Measurements from ENCODE around the gene CMTM6.

DNA sequence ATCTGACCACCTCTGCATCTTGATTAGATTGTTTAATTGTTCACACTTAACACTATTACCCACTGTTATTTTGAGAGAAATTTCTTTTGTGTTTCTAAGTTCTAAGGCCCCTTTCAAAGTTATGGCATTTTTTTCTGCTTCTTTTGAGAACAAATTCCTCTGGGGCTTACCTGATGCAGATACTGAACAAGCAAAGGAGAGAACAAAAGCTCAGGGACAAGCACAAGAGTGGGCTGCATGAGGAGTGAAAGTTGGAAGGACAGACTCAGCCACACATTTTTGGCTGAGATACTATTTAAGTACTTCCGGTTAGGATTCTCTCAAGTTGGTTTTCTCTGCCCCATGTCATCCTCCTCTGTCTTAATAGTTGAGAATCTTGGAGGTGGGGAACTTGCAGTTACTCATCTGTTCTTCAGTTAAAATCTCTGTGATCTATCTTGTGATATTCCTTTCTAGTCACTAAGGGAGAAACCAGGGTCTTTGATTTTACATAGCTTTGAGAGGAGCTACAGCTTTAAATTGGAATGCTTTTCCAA lies 54.7 kb downstream of the CMTM6 start:
- TF ChIP-seq EP300 (IDR thresholded peaks at IDR 0.05; ENCODE audit: borderline replicate concordance): no peak
- no peak for TF ChIP-seq CREB1 (IDR thresholded peaks at IDR 0.05; ENCODE audit: low read depth)
- TF ChIP-seq YY1 (IDR thresholded peaks at IDR 0.05; ENCODE audit: low read depth): no peak
- TF ChIP-seq EGR1 (IDR thresholded peaks at IDR 0.05): no peak
- no peak for TF ChIP-seq RAD21 (IDR thresholded peaks at IDR 0.05; ENCODE audit: low read depth)
- TF ChIP-seq, protein P1, sequence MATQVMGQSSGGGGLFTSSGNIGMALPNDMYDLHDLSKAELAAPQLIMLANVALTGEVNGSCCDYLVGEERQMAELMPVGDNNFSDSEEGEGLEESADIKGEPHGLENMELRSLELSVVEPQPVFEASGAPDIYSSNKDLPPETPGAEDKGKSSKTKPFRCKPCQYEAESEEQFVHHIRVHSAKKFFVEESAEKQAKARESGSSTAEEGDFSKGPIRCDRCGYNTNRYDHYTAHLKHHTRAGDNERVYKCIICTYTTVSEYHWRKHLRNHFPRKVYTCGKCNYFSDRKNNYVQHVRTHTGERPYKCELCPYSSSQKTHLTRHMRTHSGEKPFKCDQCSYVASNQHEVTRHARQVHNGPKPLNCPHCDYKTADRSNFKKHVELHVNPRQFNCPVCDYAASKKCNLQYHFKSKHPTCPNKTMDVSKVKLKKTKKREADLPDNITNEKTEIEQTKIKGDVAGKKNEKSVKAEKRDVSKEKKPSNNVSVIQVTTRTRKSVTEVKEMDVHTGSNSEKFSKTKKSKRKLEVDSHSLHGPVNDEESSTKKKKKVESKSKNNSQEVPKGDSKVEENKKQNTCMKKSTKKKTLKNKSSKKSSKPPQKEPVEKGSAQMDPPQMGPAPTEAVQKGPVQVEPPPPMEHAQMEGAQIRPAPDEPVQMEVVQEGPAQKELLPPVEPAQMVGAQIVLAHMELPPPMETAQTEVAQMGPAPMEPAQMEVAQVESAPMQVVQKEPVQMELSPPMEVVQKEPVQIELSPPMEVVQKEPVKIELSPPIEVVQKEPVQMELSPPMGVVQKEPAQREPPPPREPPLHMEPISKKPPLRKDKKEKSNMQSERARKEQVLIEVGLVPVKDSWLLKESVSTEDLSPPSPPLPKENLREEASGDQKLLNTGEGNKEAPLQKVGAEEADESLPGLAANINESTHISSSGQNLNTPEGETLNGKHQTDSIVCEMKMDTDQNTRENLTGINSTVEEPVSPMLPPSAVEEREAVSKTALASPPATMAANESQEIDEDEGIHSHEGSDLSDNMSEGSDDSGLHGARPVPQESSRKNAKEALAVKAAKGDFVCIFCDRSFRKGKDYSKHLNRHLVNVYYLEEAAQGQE (IDR thresholded peaks at IDR 0.05; ENCODE audit: low read depth): no peak
- no peak for TF ChIP-seq NFIC (IDR thresholded peaks at IDR 0.05)
- TF ChIP-seq USF1 (IDR thresholded peaks at IDR 0.05): no peak
- no peak for TF ChIP-seq TEAD4 (IDR thresholded peaks at IDR 0.05)
- no peak for TF ChIP-seq ZBTB7A (IDR thresholded peaks at IDR 0.05; ENCODE audit: low read depth)
- TF ChIP-seq, protein P2, sequence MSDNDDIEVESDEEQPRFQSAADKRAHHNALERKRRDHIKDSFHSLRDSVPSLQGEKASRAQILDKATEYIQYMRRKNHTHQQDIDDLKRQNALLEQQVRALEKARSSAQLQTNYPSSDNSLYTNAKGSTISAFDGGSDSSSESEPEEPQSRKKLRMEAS (IDR thresholded peaks at IDR 0.05): no peak
